ENCODE measurements around the gene EXOSC1. TPM values are rescaled to one million over a fixed set of nuclear protein-coding genes. Genes with fewer than 3 reads are reported as not detected.

Gene EXOSC1
- total RNA-seq, 1 donor from 2014 or later: 36.0 TPM

DNA sequence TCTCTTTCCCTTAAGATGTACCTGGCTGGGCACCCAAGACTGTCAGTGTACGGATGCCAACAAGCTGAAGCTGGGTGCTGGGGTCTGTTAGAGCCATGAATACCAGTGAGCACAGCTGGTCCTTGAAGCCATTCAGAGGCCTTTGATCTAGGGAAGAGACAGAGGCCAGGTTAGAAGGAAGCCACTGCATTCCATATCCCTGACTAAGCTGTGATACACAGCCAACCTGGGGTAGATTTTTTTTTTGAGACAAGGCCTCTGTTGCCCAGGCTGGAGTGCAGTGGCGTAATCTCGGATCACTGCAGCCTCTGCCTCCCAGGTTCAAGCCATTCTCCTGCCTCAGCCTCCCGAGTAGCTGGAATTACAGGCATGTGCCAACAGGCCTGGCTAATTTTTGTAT is 20.9 kb upstream of the EXOSC1 start:
- no peak for TF ChIP-seq CTCF (IDR thresholded peaks at IDR 0.05; ENCODE audit: unreplicated experiment)
- no peak for DNase-seq (ENCODE audit: low spot score)
- Mint-ChIP-seq H3K27ac (ENCODE audit: unreplicated experiment) (peak overlapping the region; percentile 58), H3K36me3 (ENCODE audit: low read depth, unreplicated experiment) (peaks cover 46% of the 10 kb centered on the region), H3K4me3 (ENCODE audit: unreplicated experiment) (peak overlapping the region; percentile 73), H3K27me3 (ENCODE audit: unreplicated experiment) (peaks cover 5% of the 10 kb centered on the region), H3K4me1 (ENCODE audit: unreplicated experiment) (peaks cover 24% of the 10 kb centered on the region), H3K9me3 (ENCODE audit: unreplicated experiment) (no peaks in the 10 kb centered on the region)

DNA sequence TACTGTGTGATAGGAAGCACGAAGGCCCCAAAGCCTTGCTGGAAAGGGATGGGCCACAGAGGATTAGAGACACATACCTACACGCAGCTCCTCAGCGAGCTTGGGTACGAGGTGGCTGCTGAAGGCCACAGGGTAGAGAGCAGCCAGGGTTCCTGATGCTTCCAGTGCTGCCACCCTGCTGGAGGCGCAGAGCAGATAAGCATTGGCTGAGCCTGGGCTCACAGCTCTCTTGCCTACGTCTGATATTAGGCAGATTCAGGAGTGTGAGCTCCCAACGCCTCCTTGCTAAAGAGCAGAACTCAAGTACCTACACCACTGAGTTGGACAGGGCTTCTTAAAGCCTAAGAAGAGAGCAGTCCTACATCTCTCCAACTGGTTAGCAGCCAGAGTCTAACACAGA is 20.2 kb upstream of the EXOSC1 start:
- Mint-ChIP-seq H3K27ac (ENCODE audit: unreplicated experiment) (no peak overlapping the region), H3K9me3 (ENCODE audit: unreplicated experiment) (no peaks in the 10 kb centered on the region), H3K4me3 (ENCODE audit: unreplicated experiment) (no peak overlapping the region), H3K36me3 (ENCODE audit: low read depth, unreplicated experiment) (peaks cover 49% of the 10 kb centered on the region), H3K27me3 (ENCODE audit: unreplicated experiment) (peaks cover 5% of the 10 kb centered on the region), H3K4me1 (ENCODE audit: unreplicated experiment) (peaks cover 24% of the 10 kb centered on the region)
- TF ChIP-seq CTCF (IDR thresholded peaks at IDR 0.05; ENCODE audit: unreplicated experiment): no peak
- no peak for DNase-seq (ENCODE audit: low spot score)

GRCh38 chr10:97464226-97464625 is 18.4 kb upstream of the EXOSC1 start:
- Mint-ChIP-seq H3K36me3 (ENCODE audit: low read depth, unreplicated experiment) (peaks cover 51% of the 10 kb centered on the region), H3K9me3 (ENCODE audit: unreplicated experiment) (no peaks in the 10 kb centered on the region), H3K4me1 (ENCODE audit: unreplicated experiment) (peaks cover 7% of the 10 kb centered on the region), H3K4me3 (ENCODE audit: unreplicated experiment) (no peak overlapping the region), H3K27me3 (ENCODE audit: unreplicated experiment) (peaks cover 7% of the 10 kb centered on the region), H3K27ac (ENCODE audit: unreplicated experiment) (peak overlapping the region; percentile 24)
- DNase-seq (ENCODE audit: low spot score): no peak
- TF ChIP-seq CTCF (IDR thresholded peaks at IDR 0.05; ENCODE audit: unreplicated experiment): no peak

- Mint-ChIP-seq H3K4me3 (ENCODE audit: unreplicated experiment) (no peak overlapping the region), H3K27me3 (ENCODE audit: unreplicated experiment) (peaks cover 7% of the 10 kb centered on the region), H3K4me1 (ENCODE audit: unreplicated experiment) (peaks cover 2% of the 10 kb centered on the region), H3K27ac (ENCODE audit: unreplicated experiment) (no peak overlapping the region), H3K36me3 (ENCODE audit: low read depth, unreplicated experiment) (peaks cover 58% of the 10 kb centered on the region), H3K9me3 (ENCODE audit: unreplicated experiment) (no peaks in the 10 kb centered on the region)
- peak; percentile 65 for DNase-seq (ENCODE audit: low spot score)
- peak; percentile 89 for TF ChIP-seq CTCF (IDR thresholded peaks at IDR 0.05; ENCODE audit: unreplicated experiment)
Observed at GRCh38 chr10:97463363-97464132, 17.7 kb upstream of the EXOSC1 start.

- no peak for TF ChIP-seq CTCF (IDR thresholded peaks at IDR 0.05; ENCODE audit: unreplicated experiment)
- peaks cover 6% of the 10 kb centered on the region for H3K27me3 Mint-ChIP-seq (ENCODE audit: unreplicated experiment)
Observed at GRCh38 chr10:97462309-97462708, 16.5 kb upstream of the EXOSC1 start.

More at GRCh38 chr10:97462309-97462708, 16.5 kb upstream of the EXOSC1 start:
- Mint-ChIP-seq H3K36me3 (ENCODE audit: low read depth, unreplicated experiment) (peaks cover 64% of the 10 kb centered on the region), H3K9me3 (ENCODE audit: unreplicated experiment) (no peaks in the 10 kb centered on the region), H3K4me3 (ENCODE audit: unreplicated experiment) (no peak overlapping the region), H3K4me1 (ENCODE audit: unreplicated experiment) (no peaks in the 10 kb centered on the region), H3K27ac (ENCODE audit: unreplicated experiment) (no peak overlapping the region)
- DNase-seq (ENCODE audit: low spot score): no peak

All from endothelial cell (in vitro differentiated cells).